Glomerular visceral epithelial cell (primary cell): ENCODE results near the gene SLC25A26.
"Not testable (repeated sequence)": the region's sequence is repeated elsewhere in the genome, so short reads cannot be mapped to it uniquely, and the experiment has no call there.

Experiments
- DNase-seq: peaks from one replicate; pipeline ENCODE4 v3.0.0-alpha.2; 2016; ENCODE audit errors: extremely low spot score

The SLC25A26 gene

GRCh38 chr3:66409771-66410754 lies 189.3 kb downstream of the SLC25A26 start:
- DNase-seq, result no peak

DNA sequence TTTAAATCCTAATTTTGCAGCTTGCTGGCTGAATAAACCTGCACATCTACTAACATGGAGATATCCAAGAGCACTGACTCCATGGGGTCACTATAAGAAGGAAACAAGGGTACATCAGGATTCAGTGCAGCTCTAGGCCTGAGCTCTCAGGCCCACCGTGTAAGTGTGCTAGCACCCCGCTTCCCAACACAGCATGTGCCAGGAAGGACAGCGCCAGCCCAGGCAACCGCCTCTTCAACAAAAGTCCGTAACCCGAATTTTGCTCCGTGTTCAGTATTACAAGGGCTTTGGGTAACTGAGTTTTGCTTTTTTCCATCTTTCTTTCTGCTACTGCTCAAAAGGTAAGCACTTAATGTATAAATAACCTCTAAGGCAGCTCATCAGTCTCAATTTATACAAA lies 190.2 kb downstream of the SLC25A26 start:
- DNase-seq, result no peak

DNA sequence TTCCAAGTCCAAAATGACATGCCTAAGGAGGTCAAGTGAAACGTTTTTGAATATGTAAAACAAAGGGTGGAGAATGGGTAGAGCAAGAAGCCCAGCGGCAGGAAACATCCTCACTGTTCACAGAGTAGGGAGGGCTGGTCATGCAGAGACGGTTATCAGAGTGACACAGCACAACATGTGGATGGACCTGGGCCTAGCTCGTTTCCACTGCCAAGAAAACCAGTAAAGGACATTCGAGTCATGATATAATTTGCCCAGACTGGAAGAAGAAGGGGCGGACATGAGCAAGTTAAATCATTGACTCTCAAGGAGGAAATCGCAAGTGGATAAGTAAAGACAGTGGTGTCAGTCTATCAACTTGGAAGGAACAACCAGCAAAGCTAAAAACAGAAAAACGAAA lies 190.7 kb downstream of the SLC25A26 start:
- DNase-seq, result no peak

- DNase-seq, result no peak
Observed at GRCh38 chr3:66411961-66412887, 191.4 kb downstream of the SLC25A26 start.

DNA sequence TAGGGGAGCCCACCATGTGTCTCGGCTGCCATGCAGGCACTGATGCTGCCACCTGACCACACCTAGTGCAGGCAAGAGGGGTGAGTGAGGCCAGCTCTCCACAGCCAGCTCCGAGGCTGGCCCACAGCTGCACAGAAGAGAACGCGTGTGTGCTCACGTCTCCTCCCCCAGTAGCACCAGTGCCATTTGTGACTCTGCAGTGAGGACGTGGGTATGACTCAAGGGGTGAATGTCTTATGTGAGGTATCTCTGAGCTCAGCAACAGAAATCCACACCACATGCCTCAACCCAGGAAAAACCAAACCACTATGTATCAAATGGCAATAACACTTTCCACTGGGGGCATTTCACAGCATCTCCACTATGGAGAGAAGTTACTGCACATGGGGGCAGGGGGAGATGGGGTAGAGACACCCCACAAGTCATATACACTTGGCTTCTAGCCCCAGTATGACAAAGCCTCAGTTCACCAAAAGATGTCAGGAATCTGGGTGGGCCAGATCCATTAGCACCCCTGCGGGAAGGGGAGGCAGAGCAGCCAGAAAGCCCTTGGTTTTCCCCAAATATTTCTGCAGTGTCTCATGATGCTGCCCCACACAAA lies 192.4 kb downstream of the SLC25A26 start:
- DNase-seq, result peak; percentile 6

GRCh38 chr3:66414846-66415245 lies 194.0 kb downstream of the SLC25A26 start:
- no peak for DNase-seq

GRCh38 chr3:66415867-66416428 lies 195.1 kb downstream of the SLC25A26 start:
- DNase-seq, result no peak

GRCh38 chr3:66416556-66417304 lies 195.9 kb downstream of the SLC25A26 start:
- no peak for DNase-seq

GRCh38 chr3:66418475-66418931 lies 197.7 kb downstream of the SLC25A26 start:
- no peak for DNase-seq

GRCh38 chr3:66419036-66419435 lies 198.2 kb downstream of the SLC25A26 start:
- DNase-seq, result no peak

DNA sequence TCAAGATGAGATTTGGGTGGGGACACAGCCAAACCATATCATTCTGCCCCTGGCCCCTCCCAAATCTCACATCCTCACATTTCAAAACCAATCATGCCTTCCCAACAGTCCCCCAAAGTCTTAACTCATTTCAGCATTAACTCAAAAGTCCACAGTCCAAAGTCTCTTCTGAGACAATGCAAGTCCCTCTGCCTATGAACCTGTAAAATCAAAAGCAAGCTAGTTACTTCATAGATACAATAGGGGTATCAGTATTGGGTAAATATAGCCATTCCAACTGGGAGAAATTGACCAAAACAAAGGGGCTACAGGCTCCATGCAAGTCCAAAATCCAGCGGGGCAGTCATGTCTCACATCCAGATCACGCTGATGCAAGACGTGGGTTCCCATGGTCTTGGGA lies 200.3 kb downstream of the SLC25A26 start:
- DNase-seq, result not testable (repeated sequence)

GRCh38 chr3:66421893-66422292 lies 201.1 kb downstream of the SLC25A26 start:
- DNase-seq, result not testable (repeated sequence)

DNA sequence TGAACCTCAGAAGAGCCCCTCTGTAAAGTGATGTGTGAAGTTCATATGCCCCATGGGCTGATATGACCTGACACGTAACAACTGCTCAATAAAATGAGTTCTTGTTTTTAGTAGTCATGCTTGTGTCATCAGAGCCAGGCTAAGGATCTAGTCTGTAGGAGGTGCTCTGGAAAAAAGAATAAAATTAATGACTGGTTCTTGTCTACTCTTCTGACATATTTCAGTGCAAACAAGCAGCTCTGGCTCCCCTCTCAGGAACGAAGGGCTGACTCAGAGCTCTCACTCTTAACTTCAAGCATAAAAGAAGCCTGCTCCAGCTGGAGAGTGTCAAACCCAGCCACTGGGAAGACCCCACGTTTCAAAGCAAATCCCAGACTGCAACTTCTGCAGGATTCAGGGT lies 203.0 kb downstream of the SLC25A26 start:
- DNase-seq, result no peak

- no peak for DNase-seq
Observed at GRCh38 chr3:66425032-66425431, 204.2 kb downstream of the SLC25A26 start.

- DNase-seq, result no peak
Observed at GRCh38 chr3:66425576-66426114, 204.8 kb downstream of the SLC25A26 start.

GRCh38 chr3:66426135-66426534 lies 205.3 kb downstream of the SLC25A26 start:
- DNase-seq, result no peak

GRCh38 chr3:66427352-66427751 lies 206.6 kb downstream of the SLC25A26 start:
- no peak for DNase-seq

DNA sequence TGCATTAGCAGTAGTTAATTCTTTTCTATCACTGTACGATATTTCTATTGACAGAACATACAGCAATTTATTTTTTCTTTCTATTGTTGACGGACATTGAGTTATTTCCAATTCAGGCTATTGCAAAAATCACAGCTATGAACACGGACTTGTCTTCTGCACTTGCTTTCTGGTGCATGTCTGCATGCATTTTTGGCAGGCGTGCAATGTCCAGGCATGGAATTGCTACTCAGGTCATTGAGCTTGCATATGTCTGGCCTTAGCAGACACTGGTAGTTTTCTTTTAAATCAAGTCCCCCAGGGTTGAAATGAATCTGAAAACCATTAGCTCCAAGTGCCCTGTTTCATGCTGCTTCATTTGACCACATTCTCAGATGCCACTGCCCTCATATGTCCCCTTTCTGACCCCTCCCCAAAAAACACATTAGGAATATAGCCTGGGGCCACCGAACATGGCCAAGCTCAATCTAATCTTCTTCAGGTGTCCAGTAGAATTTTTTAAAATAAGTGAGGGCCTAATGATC lies 207.2 kb downstream of the SLC25A26 start:
- no peak for DNase-seq
